K562 (cell line): Measurements from ENCODE around the gene MMP21. TPM values are rescaled to one million over a fixed set of nuclear protein-coding genes. Genes with fewer than 3 reads are reported as not detected.

Experiments used
- ATF1 ChIP-seq, 2 experiments: fragments of 450-650 bp in 1 of 2; IDR thresholded peaks; 2 replicates each; pipeline ENCODE4 v1.6.1; 2016; ENCODE audit warnings: missing compliant biosample characterization in 1 of 2, missing genetic modification characterization in 1 of 2
- CREM ChIP-seq: IDR thresholded peaks from 2 replicates; pipeline ENCODE4 v1.6.1; 2014; ENCODE audit warnings: antibody characterized with exemption, low read depth
- EZH2 ChIP-seq: IDR thresholded peaks from 2 replicates; pipeline ENCODE4 v1.6.1; 2012; ENCODE audit warnings: low read depth, mild to moderate bottlenecking, inconsistent platforms, low read length, borderline replicate concordance
- ILK ChIP-seq: fragments of 450-650 bp; IDR thresholded peaks from 2 replicates; pipeline ENCODE4 v1.6.1; 2016; ENCODE audit warnings: missing genetic modification characterization, low read depth, mild to moderate bottlenecking, missing compliant biosample characterization, moderate library complexity, borderline replicate concordance
- MTA3 ChIP-seq: fragments of 450-650 bp; formaldehyde crosslinking; IDR thresholded peaks from 2 replicates; pipeline ENCODE4 v1.6.1; 2017; ENCODE audit warnings: mild to moderate bottlenecking, borderline replicate concordance
- NFIC ChIP-seq: fragments of 450-650 bp; IDR thresholded peaks from 2 replicates; pipeline ENCODE4 v1.6.1; 2017; ENCODE audit warnings: mild to moderate bottlenecking, inconsistent platforms
- NKRF ChIP-seq: fragments of 450-650 bp; IDR thresholded peaks from 2 replicates; pipeline ENCODE4 v1.6.1; 2016; ENCODE audit warnings: borderline replicate concordance
- POLR2AphosphoS2 ChIP-seq: IDR thresholded peaks from 2 replicates; pipeline ENCODE4 v1.6.1; 2012; ENCODE audit warnings: low read length, improper control_type of control experiment
- POLR2AphosphoS5 ChIP-seq: IDR thresholded peaks from 2 replicates; pipeline ENCODE4 v1.6.1; 2011; ENCODE audit warnings: mild to moderate bottlenecking, low read depth, low read length, moderate library complexity; ENCODE audit not compliant: control insufficient read depth, insufficient read depth
- SMARCB1 ChIP-seq: IDR thresholded peaks from 2 replicates; pipeline ENCODE4 v1.6.1; 2011; ENCODE audit warnings: improper control_type of control experiment, low read depth; ENCODE audit not compliant: insufficient read length
- SRSF3 ChIP-seq: fragments of 200-400 bp; formaldehyde crosslinking; IDR thresholded peaks from 2 replicates; pipeline ENCODE4 v1.6.1; 2016; ENCODE audit warnings: mild to moderate bottlenecking, low read length, moderate library complexity; ENCODE audit not compliant: insufficient read depth
- SUPT5H ChIP-seq: fragments of 450-650 bp; IDR thresholded peaks from 2 replicates; pipeline ENCODE4 v1.6.1; 2016
- TFAM ChIP-seq: fragments of 250-450 bp; sonication (Bioruptor Pico); conservative IDR thresholded peaks from 2 replicates; pipeline ENCODE4 v1.5.0; 2021; ENCODE audit warnings: mild to moderate bottlenecking, moderate library complexity
- ZKSCAN3 ChIP-seq: fragments of 250-450 bp; sonication (Bioruptor Pico); IDR thresholded peaks from 2 replicates; pipeline ENCODE4 v1.4.0; 2020
- polyA plus RNA-seq, 8 experiments: library from polyadenylated mRNA; depleted of rRNA in 4 of 8; stranded (reverse) in 5 of 8; unstranded in 3 of 8; fragments of >200 nt; fragmentation: Nextera tagmentation in 2 of 8; fragmentation: Illumina TruSeq in 1 of 8; extraction: Ambion mirVana in 2 of 8; extraction: Trizol in 1 of 8; gene quantifications; 2 replicates each; pipeline versions ENCODE4 v1.2.1 to v1.2.3, GENCODE V29; 2011 to 2014; ENCODE audit warnings: inconsistent platforms in 1 of 8, missing spikeins in 1 of 8
- total RNA-seq, 7 experiments: library from RNA; depleted of rRNA in 6 of 7; stranded (reverse); fragments of >200 nt in 6 of 7; fragmentation: Illumina TruSeq in 2 of 7; extraction: Trizol in 2 of 7; gene quantifications; 2 replicates each; pipeline versions ENCODE4 v1.2.1 to v1.2.3, GENCODE V29; 2011 to 2021; ENCODE audit warnings: low replicate concordance in 1 of 7
- TF ChIP-seq, protein P1 (sequence below), 2 experiments: fragments of 450-650 bp; formaldehyde crosslinking in 1 of 2; IDR thresholded peaks; 2 replicates each; pipeline versions ENCODE4 v1.4.0 to v1.6.1; 2014 to 2020; ENCODE audit warnings: mild to moderate bottlenecking in 2 of 2, borderline replicate concordance in 1 of 2, low read depth in 1 of 2
- TF ChIP-seq, protein P2 (sequence below): sonication (generic); IDR thresholded peaks from 2 replicates; pipeline ENCODE4 v1.6.1; 2016

MMP21 gene
- total and polyA plus RNA-seq, 9 of the 15 experiments (the other 6 are each of a cell fraction or from before 2014, with no cell fraction given) = not detected

DNA sequence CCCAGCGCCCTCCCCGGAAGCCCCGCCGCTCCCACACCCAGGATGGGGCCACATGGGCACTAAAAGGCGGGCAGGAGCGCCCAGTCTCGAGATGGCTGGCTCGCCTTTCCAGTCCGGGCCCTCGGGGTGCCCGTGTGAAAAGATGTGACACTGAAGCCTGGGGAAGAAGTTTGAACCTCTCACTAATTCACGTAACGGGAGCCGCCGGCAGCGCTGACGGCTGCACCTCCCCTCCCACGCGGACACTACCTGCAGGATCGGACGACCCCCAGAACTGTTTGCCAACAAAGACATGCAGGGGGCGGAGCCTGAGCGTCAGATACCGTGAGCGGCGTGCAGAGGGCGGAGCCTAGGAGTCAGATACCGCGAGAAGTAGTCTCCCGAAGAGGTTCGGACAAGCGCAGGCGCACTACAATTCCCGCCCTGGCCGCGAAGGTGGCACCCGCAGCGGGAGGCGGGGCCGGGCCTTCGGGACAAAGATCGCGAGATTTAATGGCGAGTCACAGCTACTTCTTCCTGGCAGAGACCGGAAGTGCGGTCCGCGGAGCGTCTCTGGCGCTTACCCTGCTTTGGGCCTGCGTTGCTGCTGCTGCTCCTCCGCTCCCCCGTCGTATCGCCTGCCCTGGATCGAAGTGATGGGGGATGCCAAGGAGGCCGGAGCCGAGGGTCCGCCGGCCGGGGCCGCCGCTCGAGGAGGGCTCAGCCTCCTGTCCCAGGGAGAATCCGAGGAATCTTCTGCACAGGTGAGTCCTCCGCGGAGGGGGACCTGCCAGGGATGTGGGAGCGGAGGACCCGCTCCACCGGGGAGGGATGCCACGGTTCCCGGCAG lies 56.2 kb downstream of the MMP21 start, which contains the start of gene EDRF1 (continued):
- TF ChIP-seq, protein P1, sequence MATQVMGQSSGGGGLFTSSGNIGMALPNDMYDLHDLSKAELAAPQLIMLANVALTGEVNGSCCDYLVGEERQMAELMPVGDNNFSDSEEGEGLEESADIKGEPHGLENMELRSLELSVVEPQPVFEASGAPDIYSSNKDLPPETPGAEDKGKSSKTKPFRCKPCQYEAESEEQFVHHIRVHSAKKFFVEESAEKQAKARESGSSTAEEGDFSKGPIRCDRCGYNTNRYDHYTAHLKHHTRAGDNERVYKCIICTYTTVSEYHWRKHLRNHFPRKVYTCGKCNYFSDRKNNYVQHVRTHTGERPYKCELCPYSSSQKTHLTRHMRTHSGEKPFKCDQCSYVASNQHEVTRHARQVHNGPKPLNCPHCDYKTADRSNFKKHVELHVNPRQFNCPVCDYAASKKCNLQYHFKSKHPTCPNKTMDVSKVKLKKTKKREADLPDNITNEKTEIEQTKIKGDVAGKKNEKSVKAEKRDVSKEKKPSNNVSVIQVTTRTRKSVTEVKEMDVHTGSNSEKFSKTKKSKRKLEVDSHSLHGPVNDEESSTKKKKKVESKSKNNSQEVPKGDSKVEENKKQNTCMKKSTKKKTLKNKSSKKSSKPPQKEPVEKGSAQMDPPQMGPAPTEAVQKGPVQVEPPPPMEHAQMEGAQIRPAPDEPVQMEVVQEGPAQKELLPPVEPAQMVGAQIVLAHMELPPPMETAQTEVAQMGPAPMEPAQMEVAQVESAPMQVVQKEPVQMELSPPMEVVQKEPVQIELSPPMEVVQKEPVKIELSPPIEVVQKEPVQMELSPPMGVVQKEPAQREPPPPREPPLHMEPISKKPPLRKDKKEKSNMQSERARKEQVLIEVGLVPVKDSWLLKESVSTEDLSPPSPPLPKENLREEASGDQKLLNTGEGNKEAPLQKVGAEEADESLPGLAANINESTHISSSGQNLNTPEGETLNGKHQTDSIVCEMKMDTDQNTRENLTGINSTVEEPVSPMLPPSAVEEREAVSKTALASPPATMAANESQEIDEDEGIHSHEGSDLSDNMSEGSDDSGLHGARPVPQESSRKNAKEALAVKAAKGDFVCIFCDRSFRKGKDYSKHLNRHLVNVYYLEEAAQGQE (IDR thresholded peaks at IDR 0.05; ENCODE audit: borderline replicate concordance) = no peak
- TF ChIP-seq, protein P1 (CRISPR knock-in tag; IDR thresholded peaks at IDR 0.05; ENCODE audit: low read depth) = no peak
- TF ChIP-seq SRSF3 (no peak), SMARCB1 (no peak), TFAM (CRISPR knock-in tag) (no peak), SUPT5H (peak; percentile 86), ATF1 (CRISPR knock-in tag; IDR thresholded peaks at IDR 0.05) (no peak), ATF1 (tag; IDR thresholded peaks at IDR 0.05) (peak; percentile 76), ILK (tag) (no peak), CREM (peak; percentile 57; the same call in 1 of the 2 replicates), POLR2AphosphoS5 (peak; percentile 70; the same call in 1 of the 2 replicates), NKRF (peak; percentile 63; the same call in 1 of the 2 replicates), ZKSCAN3 (CRISPR knock-in tag) (no peak), NFIC (0 out of 2 replicates have a peak, but pooled peaks have one; percentile 4), POLR2AphosphoS2 (no peak), MTA3 (peak; percentile 69), EZH2 (no peak)
- TF ChIP-seq, protein P2, sequence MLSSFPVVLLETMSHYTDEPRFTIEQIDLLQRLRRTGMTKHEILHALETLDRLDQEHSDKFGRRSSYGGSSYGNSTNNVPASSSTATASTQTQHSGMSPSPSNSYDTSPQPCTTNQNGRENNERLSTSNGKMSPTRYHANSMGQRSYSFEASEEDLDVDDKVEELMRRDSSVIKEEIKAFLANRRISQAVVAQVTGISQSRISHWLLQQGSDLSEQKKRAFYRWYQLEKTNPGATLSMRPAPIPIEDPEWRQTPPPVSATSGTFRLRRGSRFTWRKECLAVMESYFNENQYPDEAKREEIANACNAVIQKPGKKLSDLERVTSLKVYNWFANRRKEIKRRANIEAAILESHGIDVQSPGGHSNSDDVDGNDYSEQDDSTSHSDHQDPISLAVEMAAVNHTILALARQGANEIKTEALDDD = 0 out of 2 replicates have a peak, but pooled peaks have one; percentile 10
